GM21423 (cell line): ENCODE measurements around the gene GSK3B.
A peak's percentile ranks its signal among the peaks of the same experiment; 100 is the strongest.

Source experiments
- ATAC-seq: cut with Tn5 transposase; IDR thresholded peaks from one replicate; pipeline ENCODE4 v1.9.1; 2021; ENCODE audit warnings: mild to moderate bottlenecking, moderate library complexity; ENCODE audit not compliant: unreplicated experiment

The GSK3B gene

DNA sequence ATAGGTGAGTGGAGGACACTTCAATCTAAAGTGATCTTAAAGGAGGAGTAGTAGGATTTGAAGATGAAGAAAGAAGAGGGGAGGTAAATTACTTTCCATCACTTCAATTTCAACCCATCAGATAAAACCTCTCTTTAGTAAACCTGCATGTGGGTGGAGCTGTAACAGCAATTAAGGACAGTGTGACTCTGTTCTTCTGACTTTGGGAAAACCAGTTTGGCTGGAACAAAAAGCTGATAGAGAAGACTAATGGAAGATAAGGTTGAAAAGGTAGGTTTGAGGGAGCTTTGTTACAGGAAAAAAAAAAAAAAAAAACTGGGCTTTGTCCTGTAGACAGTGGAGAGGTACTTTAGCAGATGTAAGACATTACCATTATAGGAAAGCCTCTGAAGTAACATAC, 4.5 kb upstream of the GSK3B start:
- no peak for ATAC-seq

DNA sequence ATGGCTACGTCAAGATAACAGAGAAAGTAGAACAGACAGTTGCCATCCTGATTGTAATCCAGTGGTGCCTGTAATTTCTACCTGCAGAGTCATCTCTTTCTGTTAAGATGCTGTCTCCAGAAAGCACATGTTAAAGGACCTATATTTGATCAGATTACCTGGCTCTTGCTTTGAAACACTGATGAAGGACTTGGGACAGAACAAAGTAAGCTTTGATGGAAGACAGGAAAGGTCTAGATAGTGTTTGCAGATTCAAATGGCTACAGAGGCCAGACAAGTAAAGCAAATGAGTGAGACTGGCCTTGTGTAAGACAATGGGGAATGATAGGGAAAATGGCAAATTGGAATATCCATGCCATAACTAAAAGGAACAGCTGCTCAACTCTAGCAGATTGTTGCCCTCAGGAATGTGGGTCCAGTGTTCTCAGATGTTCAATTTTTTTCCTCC, 1.8 kb upstream of the GSK3B start:
- ATAC-seq = no peak

DNA sequence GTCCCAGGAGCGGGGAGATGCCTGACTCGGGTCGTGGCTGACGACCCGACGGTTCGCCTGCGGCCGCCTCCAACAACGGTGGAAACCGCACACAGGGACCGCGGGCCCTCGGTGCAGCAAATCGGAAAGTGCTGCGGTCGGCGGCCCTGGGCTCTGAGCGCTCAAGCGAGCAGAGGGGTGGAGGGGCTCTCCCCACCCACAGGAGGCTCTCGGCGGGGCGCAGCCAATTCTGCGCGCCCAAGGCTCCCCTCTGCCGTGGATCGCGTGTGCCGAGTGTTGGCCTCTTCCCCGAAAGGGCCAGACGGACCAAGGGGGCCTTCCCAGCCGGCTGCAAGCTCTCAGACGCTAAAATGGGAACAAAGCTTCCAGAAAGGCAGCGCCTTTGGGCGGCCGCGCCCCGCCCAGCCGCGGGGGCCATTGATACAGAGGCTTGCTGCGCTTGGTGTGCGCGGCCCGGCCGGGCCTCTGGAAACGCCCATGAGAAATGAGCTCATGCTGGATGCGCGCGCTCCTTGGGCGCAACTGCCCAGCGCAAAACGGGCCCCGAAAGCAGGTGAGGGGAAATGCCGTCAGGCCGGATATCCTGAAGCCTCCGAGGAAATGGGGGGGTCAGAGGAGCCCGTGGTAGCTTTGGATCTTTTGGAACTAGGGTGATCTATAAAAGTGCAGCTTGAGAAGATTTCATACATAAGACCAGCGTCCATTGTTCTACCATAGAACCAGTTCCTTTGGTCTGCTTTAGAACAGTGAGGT, 1.2 kb upstream of the GSK3B start:
- peak; percentile 37 for ATAC-seq

DNA sequence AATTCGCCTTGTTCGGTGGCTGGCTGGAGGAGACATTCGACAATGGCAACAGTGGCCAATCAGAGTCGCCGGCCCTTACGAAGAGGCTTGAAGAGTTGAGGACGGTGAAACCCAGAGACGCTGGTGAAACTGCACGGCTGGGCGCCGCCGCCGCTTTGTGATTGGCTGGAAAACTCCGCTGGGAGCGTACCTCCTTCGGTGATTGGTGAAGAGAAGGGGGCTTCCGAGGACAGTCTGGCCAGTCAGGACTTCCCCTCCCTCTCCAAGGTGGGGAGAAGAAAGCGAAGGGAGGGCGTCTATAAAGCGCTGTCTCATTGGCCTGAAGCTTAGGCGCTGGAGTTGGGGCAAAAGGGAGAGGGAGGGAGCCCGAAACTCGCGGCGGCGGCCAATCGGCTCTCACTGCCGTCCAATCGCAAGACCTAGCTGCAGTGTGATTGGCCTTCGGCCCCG, 554 bp upstream of the GSK3B start:
- ATAC-seq = peak; percentile 65

DNA sequence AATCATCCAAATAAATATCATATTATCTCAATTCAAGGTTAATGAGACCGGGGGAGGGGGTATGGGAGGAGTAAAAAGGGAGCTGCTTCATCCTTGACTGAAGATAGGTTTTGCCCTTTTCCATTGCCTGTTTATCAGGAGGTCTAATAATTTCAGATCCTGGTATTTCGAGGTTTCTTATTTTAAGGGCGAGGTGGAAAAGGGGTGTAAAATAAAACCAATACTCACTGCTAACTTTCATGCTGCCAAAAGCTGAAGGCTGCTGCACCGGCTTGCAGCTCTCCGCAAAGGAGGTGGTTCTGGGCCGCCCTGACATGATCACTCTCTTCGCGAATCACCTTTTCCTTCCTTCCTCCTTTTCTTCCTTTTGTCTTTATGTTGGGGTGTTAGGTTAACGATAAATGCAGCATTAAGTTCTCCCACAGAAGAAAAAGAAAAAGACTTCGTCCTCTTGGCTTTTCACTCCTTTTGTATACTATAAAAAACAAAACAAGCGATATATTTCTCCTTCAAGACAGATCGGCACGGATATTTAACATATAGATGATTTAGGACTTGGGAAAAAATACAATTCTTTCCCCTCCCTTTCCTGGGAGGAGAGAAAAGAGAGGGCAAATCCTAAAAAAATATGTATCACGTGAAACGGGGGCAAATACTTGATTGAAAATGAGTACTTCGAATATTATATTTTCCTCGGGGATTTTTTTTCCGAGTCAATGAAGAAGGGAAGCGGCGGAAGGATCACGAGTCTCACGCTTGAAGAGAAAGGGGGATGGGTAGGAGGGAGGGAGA, 932 bp downstream of the GSK3B start:
- no peak for ATAC-seq

DNA sequence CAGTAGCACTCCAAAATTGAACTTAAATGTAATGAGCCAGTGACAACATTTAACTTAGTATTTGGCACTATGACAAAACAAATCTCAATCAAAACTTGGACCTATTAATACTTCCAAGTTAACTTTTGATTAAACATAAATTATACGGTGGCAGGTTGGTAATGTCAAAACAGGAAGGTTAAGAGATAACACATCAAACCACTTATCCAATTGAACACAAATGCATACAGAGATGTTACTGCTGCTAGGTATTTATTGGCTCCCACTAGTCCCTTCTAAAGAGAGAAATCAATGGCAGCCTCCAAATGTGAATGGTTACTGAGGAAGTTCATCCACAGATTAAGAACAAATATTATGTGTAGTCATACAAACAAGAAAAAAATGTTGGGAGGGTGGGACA, 1.8 kb downstream of the GSK3B start:
- ATAC-seq = no peak

DNA sequence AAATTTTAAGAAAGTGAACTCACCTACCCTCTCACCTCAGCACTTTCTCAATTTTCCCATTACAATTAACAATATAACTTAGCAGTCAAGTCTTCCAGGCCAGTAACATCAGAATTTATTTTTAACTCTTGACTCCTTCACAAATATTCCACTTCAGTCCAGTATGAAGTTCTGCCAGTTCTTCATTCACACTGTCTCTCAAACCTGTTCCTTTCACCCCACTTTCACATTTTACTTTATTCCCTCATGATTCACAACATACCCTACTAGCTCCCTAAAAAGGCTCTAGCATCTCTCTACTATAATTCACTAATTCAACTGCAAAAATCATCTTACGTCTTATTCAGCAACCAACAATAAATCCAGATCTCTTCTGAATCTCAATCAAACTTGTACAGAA, 3.8 kb downstream of the GSK3B start:
- no peak for ATAC-seq

DNA sequence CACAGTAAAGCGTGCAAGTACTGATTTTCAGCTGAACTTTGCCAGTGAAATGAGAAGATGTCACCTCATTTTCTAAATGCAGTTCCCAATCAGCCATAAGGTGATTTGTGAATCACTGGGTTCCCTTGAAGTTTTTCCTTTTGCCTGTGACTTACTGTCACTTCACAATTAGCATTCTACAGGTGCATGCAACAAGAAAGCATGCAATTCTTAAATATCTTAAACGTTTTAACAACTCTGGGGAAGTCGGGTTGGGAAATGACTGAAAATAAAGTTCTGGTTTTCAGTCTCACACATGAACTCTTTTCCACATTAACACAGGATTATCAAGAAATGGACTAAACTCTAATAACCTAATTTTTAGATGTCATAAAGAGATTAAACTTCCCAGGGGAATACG, 5.2 kb downstream of the GSK3B start:
- no peak for ATAC-seq

DNA sequence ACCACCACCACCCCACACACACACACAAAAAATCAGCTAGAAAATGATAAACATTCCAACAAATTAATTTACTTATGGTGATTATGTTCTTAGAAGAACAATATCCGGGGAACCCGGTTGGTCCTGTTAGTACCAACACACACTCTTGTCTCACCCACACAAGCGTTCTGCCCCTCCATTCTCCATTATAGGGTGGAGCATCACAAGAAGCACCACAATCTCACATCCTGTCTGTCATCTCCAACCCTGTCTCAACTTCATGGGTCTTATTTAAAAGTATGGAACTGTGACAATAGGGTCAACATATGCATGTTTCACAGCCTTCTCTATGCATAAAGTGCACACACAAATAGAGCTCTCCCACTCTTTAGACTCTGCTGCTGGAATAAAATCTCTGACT, 5.6 kb downstream of the GSK3B start:
- ATAC-seq = no peak

DNA sequence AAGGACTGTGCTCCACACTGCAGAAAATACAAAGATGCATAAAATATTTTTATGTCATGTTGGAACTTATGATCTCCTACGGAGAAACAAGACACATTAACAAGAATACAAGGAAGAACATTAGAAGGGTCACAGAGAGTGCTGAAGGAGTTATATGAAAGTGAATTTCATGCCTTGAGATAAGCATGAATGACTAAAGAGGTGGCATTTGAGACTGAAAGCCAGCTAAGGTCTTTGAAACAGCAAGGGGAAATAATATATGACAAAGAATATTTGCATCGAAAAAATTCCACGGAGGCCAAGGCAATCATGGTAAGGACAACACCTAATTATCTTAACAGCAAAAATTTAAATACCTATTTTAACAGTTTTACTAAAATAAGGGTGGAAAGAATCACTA, 12.5 kb downstream of the GSK3B start:
- ATAC-seq = no peak

DNA sequence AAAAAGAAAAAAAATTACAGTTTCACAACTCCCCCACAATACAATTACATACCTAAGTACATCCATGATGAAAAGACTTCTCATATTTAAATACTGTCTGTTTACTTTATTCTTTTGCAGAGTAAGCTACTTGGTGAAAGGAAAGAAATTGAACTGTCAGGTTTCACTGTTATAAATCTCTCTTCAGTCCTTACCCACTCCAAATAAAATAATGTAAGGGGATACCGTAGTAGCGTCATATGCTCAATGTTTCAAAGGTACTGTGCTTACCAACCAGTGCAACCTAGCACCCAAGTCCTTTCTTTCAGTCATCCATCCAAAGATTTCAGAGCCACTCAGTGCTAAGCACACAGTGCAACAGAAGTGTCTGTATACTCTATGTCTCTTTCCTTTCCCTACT, 13.4 kb downstream of the GSK3B start:
- ATAC-seq = no peak

DNA sequence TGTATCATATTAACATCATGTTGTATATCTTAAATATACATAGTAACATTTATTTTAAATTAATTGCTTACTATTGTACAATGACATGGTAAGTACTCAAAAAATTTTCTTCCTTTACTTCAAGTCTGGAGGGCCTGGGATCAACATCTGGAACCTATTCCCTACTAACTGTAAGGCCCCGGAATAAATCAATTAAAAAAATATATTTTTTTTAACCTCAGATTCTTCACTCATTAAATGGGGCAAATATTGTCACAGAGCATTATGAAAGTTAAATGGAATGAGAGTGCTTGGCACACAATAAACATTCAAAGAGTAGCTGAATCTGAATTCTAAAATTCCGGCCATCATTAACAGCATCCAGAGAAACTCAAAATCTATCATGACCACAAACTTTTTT, 16.5 kb downstream of the GSK3B start:
- ATAC-seq = no peak

DNA sequence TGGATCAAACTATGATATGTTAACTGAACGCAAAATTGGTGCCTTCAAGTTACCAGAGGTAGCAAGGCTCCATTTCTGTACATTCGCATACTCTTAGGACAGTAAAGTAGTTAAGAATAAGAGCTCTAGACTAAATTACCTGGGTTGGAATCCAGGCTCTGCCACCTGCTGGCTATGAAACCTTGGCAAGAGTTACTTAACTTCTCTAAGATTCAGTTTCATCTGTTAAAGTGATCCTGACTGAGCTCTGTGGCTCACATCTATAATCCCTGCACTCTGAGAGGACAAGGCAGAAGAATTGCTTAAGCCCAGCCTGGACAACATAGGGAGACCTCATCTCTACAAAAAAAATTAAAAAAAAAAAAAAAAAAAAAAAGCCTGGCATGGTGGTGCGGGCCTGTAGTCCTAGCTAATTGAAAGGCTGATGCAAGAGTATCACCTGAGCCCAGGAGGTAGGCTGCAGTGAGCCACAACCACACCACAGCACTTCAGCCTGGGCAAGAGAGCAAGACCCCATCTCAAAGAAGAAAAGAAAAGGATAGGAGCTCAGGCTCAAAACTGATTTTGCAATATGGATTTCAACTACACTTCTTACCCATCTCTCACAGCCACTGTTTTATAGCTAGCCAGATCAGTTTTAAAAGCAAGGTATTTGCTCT, 21.3 kb downstream of the GSK3B start:
- no peak for ATAC-seq

DNA sequence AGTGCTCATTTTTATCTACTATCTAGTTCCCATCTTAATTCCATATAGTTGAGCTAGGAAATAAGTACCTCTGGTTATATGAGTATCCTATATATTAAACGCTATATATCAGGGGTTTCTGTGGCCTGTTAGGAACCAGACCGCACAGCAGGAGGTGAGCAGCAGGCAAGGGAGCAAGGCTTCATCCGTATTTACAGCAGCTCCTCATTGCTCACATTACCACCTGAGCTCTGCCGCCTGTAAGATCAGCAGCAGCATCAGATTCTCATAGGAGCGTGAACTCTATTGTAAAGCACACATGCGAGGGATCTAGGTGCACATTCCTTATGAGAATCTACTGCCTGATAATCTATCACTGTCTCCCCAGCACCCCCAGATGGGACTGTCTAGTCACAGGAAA, 23.0 kb downstream of the GSK3B start:
- no peak for ATAC-seq

DNA sequence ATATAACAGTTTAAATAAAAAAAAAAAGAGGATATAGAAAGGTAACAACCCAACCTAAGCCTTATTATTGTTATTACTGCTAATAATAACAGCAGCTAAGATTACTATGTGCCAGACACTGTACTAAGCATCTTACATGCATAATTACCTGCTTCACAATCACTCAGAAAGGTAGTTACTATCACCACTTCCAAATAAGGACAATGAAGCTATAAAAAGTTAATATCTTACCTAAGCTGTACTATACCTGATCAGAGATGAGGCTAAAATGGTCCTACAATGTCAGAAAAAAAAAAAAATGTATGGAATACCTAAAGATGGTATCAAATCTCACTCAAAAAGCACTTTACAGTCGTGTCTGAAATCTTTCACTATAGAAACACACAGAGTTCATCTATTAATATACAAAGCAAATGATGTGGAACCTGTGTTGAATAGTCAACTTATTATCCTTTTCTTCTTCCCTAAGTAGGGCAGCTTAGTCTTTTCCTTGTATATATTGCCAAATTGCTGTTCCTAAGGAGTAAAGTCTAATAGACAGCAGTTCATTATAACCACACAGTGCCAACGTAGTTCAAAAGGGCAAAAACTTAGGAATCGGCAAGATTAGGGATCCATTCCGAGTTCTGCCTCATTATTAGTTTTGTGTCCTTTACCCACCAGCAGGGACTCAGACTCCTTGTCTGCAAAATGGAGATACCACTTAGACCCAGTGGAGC, 23.8 kb downstream of the GSK3B start:
- no peak for ATAC-seq

DNA sequence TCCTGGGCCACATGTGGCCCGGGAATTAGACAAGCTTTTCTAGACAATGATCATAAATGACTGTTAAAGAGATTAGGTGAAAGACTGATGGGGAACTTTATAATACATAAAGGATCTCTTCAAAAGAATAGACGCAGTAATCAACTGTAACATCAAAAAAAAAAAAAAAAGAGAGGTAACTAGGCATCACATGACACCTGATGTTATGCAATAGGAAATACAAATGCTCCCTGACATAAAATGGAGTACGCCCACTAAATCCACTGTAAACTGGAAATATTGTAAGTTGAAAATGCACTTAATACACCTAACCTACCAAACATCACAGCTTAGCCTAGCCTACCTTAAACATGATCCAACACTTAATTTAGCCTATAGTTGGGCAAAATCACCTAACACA, 27.2 kb downstream of the GSK3B start:
- ATAC-seq = no peak

DNA sequence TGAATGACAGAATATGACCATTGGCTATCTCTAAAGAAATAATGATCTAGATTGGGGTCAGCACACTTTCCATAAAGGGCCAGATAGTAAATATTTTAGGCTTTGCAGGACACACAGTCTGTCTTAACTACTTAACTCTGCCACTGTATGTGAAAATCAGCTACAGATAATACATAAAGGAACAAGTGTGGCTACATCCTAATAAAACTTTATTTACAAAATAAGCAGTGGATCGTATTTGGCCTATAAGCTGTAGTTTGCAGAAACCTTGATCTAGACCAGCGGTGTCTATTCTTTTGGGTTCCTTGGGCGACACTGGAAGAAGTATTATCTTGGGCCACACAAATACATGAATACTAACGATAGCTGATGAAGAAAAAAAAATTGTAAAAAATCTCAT, 27.6 kb downstream of the GSK3B start:
- ATAC-seq = no peak

DNA sequence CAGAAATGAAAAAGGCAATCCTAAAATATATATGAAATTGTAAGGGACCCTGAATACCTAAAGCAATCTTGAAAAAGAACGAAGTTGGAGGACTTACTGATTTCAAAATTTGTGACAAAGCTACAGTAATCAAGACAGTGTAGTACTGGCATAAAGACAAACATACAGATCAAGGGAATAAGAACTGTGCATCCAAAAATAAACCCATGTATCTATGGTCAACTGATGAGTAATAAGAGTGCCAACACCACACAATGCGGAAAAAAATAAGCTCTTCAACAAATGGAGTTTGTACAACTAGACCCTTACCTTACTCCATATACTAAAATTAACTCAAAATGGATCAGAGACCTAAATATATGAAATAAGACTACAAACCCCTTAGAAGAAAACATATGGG, 29.6 kb downstream of the GSK3B start:
- ATAC-seq = no peak

DNA sequence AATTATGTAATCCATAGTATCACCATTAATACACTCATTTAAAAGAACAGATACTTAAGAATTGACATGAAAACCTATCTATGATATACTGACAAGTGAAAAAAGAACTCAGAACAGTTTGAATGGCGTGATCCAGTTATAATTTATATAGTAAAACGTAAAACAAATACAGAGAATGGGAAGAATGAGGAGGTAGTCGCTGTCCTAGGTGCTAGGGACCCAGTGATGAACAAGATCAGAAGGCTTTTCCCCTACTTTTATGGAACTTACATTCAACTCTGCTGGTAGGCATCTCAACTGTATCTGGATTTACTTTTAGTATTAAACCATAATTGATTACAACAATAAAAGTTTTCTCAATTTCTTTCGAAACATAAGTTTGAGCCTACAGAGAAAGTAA, 31.8 kb downstream of the GSK3B start:
- no peak for ATAC-seq

DNA sequence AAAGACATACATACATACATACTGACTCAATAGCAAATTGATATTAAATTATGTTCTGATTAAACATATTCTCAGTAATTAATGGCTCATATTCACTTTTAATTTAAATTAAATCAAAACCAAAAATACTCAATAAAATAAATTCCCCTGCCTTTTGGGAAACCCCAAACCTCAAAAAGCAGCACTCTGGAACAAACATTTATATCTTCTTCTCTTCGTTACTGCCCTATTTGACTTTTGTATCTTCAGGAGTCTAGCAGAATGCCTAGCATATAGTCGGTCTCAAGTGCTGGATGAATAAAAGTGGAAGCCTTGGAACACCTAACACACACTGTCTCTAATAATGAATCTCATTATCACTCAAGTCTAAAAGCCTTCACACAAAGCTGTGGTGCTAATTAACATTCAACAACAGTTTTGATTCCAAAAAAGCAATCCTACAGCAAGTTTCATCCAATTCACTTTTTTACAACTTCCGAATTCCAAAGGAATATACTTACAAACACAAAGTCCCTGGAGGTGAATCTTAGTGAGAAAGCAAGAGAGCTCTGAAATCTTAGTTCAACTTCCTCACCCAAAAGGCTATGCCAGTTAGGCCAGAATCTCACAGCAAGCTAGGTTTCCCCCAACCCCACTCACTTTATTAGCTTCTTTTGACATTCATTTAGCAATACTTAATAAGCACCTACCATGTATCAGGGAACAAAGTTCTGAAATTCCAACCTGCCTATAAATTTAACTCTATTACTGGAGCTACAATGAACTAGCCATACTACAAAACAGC, 35.0 kb downstream of the GSK3B start:
- no peak for ATAC-seq
